ENCODE data around the gene AIFM1. TPM values are rescaled to one million over a fixed set of nuclear protein-coding genes. Genes with fewer than 3 reads are reported as not detected.

Gene AIFM1
- total RNA-seq, 1 experiment from 2014 or later, result 24.4 TPM

GRCh38 chrX:130084631-130085237 lies 80.9 kb downstream of the AIFM1 start:
- no peaks in the 10 kb centered on the region for H3K27me3 ChIP-seq (replicated peaks)
- H3K4me1 ChIP-seq (replicated peaks), result peaks cover 73% of the 10 kb centered on the region
- no peaks in the 10 kb centered on the region for H3K9me3 ChIP-seq (replicated peaks)
- H3K4me3 ChIP-seq, result no peak overlapping the region
- peaks cover 40% of the 10 kb centered on the region for H3K36me3 ChIP-seq
- DNase-seq (ENCODE audit: low read depth in 1 of 2, low spot score in 2 of 2), result no peak
- H3K27ac ChIP-seq, result no peak overlapping the region

GRCh38 chrX:130083656-130084382 lies 81.8 kb downstream of the AIFM1 start:
- no peaks in the 10 kb centered on the region for H3K27me3 ChIP-seq (replicated peaks)
- H3K4me3 ChIP-seq, result no peak overlapping the region
- DNase-seq (ENCODE audit: low read depth in 1 of 2, low spot score in 2 of 2), result no peak
- no peaks in the 10 kb centered on the region for H3K9me3 ChIP-seq (replicated peaks)
- H3K4me1 ChIP-seq (replicated peaks), result peaks cover 66% of the 10 kb centered on the region
- H3K36me3 ChIP-seq, result peaks cover 43% of the 10 kb centered on the region
- no peak overlapping the region for H3K27ac ChIP-seq

- H3K9me3 ChIP-seq (replicated peaks), result no peaks in the 10 kb centered on the region
- H3K27ac ChIP-seq, result no peak overlapping the region
- peak; percentile 37 to 47 for DNase-seq (ENCODE audit: low read depth in 1 of 2, low spot score in 2 of 2)
- no peak overlapping the region for H3K4me3 ChIP-seq
- no peaks in the 10 kb centered on the region for H3K27me3 ChIP-seq (replicated peaks)
- H3K36me3 ChIP-seq, result peaks cover 49% of the 10 kb centered on the region
- H3K4me1 ChIP-seq (replicated peaks), result peaks cover 64% of the 10 kb centered on the region
Observed at GRCh38 chrX:130083107-130083490, 82.5 kb downstream of the AIFM1 start.

GRCh38 chrX:130082244-130083106 lies 83.2 kb downstream of the AIFM1 start:
- Histone ChIP-seq H3K27me3 (replicated peaks) (no peaks in the 10 kb centered on the region), H3K36me3 (peaks cover 49% of the 10 kb centered on the region), H3K4me1 (replicated peaks) (peaks cover 64% of the 10 kb centered on the region), H3K4me3 (peak overlapping the region; percentile 10; the same call in 1 of the 2 replicates), H3K9me3 (replicated peaks) (no peaks in the 10 kb centered on the region), H3K27ac (peak overlapping the region; percentile 48)
- DNase-seq (ENCODE audit: low read depth in 1 of 2, low spot score in 2 of 2), result peak; percentile 77 to 82

- Histone ChIP-seq H3K4me3 (no peak overlapping the region), H3K9me3 (replicated peaks) (no peaks in the 10 kb centered on the region), H3K27ac (peak overlapping the region; percentile 48; the same call in 1 of the 2 replicates), H3K27me3 (replicated peaks) (no peaks in the 10 kb centered on the region), H3K36me3 (peaks cover 51% of the 10 kb centered on the region), H3K4me1 (replicated peaks) (peaks cover 56% of the 10 kb centered on the region)
- no peak for DNase-seq (ENCODE audit: low read depth in 1 of 2, low spot score in 2 of 2)
Observed at GRCh38 chrX:130081421-130082045, 84.1 kb downstream of the AIFM1 start.

- peaks cover 49% of the 10 kb centered on the region for H3K4me1 ChIP-seq (replicated peaks)
- H3K27me3 ChIP-seq (replicated peaks), result no peaks in the 10 kb centered on the region
- peaks cover 46% of the 10 kb centered on the region for H3K36me3 ChIP-seq
- no peaks in the 10 kb centered on the region for H3K9me3 ChIP-seq (replicated peaks)
- no peak for DNase-seq (ENCODE audit: low read depth in 1 of 2, low spot score in 2 of 2)
- H3K27ac ChIP-seq, result no peak overlapping the region
- H3K4me3 ChIP-seq, result no peak overlapping the region
Observed at GRCh38 chrX:130080791-130081367, 84.8 kb downstream of the AIFM1 start.

- Histone ChIP-seq H3K4me1 (replicated peaks) (peaks cover 40% of the 10 kb centered on the region), H3K27me3 (replicated peaks) (no peaks in the 10 kb centered on the region), H3K4me3 (no peak overlapping the region), H3K36me3 (peaks cover 40% of the 10 kb centered on the region), H3K27ac (no peak overlapping the region), H3K9me3 (replicated peaks) (no peaks in the 10 kb centered on the region)
- DNase-seq (ENCODE audit: low read depth in 1 of 2, low spot score in 2 of 2), result peak in 1 of 2 experiments; percentile 42
Observed at GRCh38 chrX:130079824-130080406, 85.7 kb downstream of the AIFM1 start.

Other genes with a start within 250 kb of the AIFM1 start
- gene BCORL1, start 183.2 kb downstream of the AIFM1 start, total RNA-seq (2014; rRNA removed; shearing (Covaris generic)), result 0.19 and 0.47 TPM in 2 replicates
- gene ELF4, start 55.3 kb downstream of the AIFM1 start, total RNA-seq (2014; rRNA removed; shearing (Covaris generic)), result 20.4 and 26.7 TPM in 2 replicates
- gene RAB33A, start 6.1 kb upstream of the AIFM1 start, total RNA-seq (2014; rRNA removed; shearing (Covaris generic)), result 0.32 and 0.75 TPM in 2 replicates
- gene ZNF280C, start 103.1 kb upstream of the AIFM1 start, total RNA-seq (2014; rRNA removed; shearing (Covaris generic)), result 5.0 and 8.3 TPM in 2 replicates
- 7.5 and 14.9 TPM in 2 replicates for gene SLC25A14, start 174.1 kb upstream of the AIFM1 start, total RNA-seq (2014; rRNA removed; shearing (Covaris generic))
- gene GPR119, start 219.8 kb upstream of the AIFM1 start, total RNA-seq (2014; rRNA removed; shearing (Covaris generic)), result not detected in 2 replicates
- gene RBMX2, start 236.1 kb upstream of the AIFM1 start, total RNA-seq (2014; rRNA removed; shearing (Covaris generic)), result 17.1 and 25.1 TPM in 2 replicates